Mesenchymal stem cell (in vitro differentiated cells and primary cell): ENCODE measurements around the gene BPIFA1.

ENCODE experiments used
- DNase-seq: peaks from one replicate; pipeline ENCODE4 v3.0.0-alpha.2; 2013
- H2AFZ ChIP-seq: one replicate; pipeline ENCODE4 v1.6.1; 2013; ENCODE audit warnings: low read depth, mild to moderate bottlenecking, control low read depth, inconsistent platforms, low read length, moderate library complexity
- H2AK5ac ChIP-seq: 2 replicates; pipeline ENCODE4 v1.6.1; 2013; ENCODE audit warnings: low read length, moderate library complexity, mild to moderate bottlenecking, inconsistent platforms; ENCODE audit not compliant: severe bottlenecking
- H2BK120ac ChIP-seq: one replicate; pipeline ENCODE4 v1.6.1; 2013; ENCODE audit warnings: low read depth, mild to moderate bottlenecking, inconsistent platforms, low read length, moderate library complexity
- H2BK12ac ChIP-seq, 2 experiments: one replicate each; pipeline ENCODE4 v1.6.1; 2013; ENCODE audit warnings: inconsistent platforms in 2 of 2, low read length in 2 of 2, mild to moderate bottlenecking in 2 of 2, moderate library complexity in 2 of 2, control low read depth in 1 of 2
- H2BK15ac ChIP-seq: one replicate; pipeline ENCODE4 v1.6.1; 2013; ENCODE audit warnings: mild to moderate bottlenecking, low read depth, inconsistent platforms; ENCODE audit not compliant: poor library complexity, severe bottlenecking
- H2BK5ac ChIP-seq: 2 replicates; pipeline ENCODE4 v1.6.1; 2013; ENCODE audit warnings: low read depth, mild to moderate bottlenecking, low read length, control low read depth, inconsistent platforms; ENCODE audit not compliant: poor library complexity, severe bottlenecking
- H3K14ac ChIP-seq, 2 experiments: one replicate each; pipeline ENCODE4 v1.6.1; 2013; ENCODE audit warnings: inconsistent platforms in 2 of 2, low read length in 2 of 2, control low read depth in 1 of 2, mild to moderate bottlenecking in 1 of 2, moderate library complexity in 1 of 2
- H3K18ac ChIP-seq, 2 experiments: one replicate each; pipeline ENCODE4 v1.6.1; 2013; ENCODE audit warnings: inconsistent platforms in 2 of 2, low read length in 2 of 2, control low read depth in 1 of 2, low read depth in 1 of 2, mild to moderate bottlenecking in 1 of 2
- H3K23ac ChIP-seq, 2 experiments: one replicate each; pipeline ENCODE4 v1.6.1; 2013; ENCODE audit warnings: inconsistent platforms in 2 of 2, low read length in 2 of 2, mild to moderate bottlenecking in 2 of 2, moderate library complexity in 2 of 2, control low read depth in 1 of 2
- H3K27ac ChIP-seq: 2 replicates; pipeline ENCODE4 v1.5.1; 2013; ENCODE audit warnings: mild to moderate bottlenecking, moderate library complexity, low read length, control low read depth, inconsistent platforms; ENCODE audit not compliant: poor library complexity, severe bottlenecking
- H3K27me3 ChIP-seq, 2 experiments: 2 replicates each; pipeline versions ENCODE4 v1.6.1 to v1.7.0; 2013; ENCODE audit warnings: low read length in 2 of 2, mild to moderate bottlenecking in 2 of 2, moderate library complexity in 2 of 2, control low read depth in 1 of 2, inconsistent platforms in 1 of 2; ENCODE audit not compliant: control insufficient read depth in 1 of 2, insufficient read depth in 1 of 2
- H3K36me3 ChIP-seq, 2 experiments: 2 replicates each; pipeline versions ENCODE4 v1.6.1 to v1.7.0; 2013; ENCODE audit warnings: low read length in 2 of 2, control low read depth in 1 of 2, inconsistent platforms in 1 of 2, low read depth in 1 of 2, mild to moderate bottlenecking in 1 of 2; ENCODE audit not compliant: insufficient read depth in 2 of 2, control insufficient read depth in 1 of 2
- H3K4ac ChIP-seq, 2 experiments: one replicate each; pipeline ENCODE4 v1.6.1; 2013; ENCODE audit warnings: inconsistent platforms in 2 of 2, low read length in 2 of 2, mild to moderate bottlenecking in 2 of 2, moderate library complexity in 2 of 2, control low read depth in 1 of 2, low read depth in 1 of 2
- H3K4me1 ChIP-seq: 2 replicates; pipeline ENCODE4 v1.6.1; 2013; ENCODE audit warnings: low read depth, low read length, control low read depth; ENCODE audit not compliant: control insufficient read depth, insufficient read depth
- H3K4me2 ChIP-seq: 2 replicates; pipeline ENCODE4 v1.6.1; 2013; ENCODE audit warnings: low read length, mild to moderate bottlenecking, inconsistent platforms; ENCODE audit not compliant: poor library complexity, severe bottlenecking
- H3K4me3 ChIP-seq, 2 experiments: 2 replicates each; pipeline versions ENCODE4 v1.5.1 to v1.7.0; 2013; ENCODE audit warnings: low read length in 2 of 2, mild to moderate bottlenecking in 2 of 2, control low read depth in 1 of 2, low read depth in 1 of 2; ENCODE audit not compliant: insufficient read depth in 1 of 2
- H3K79me1 ChIP-seq: replicated peaks from 2 replicates; pipeline ENCODE4 v1.6.1; 2013; ENCODE audit warnings: mild to moderate bottlenecking, control low read depth, low read length, inconsistent platforms; ENCODE audit not compliant: poor library complexity, severe bottlenecking
- H3K9ac ChIP-seq: 2 replicates; pipeline ENCODE4 v1.7.0; 2013; ENCODE audit warnings: mild to moderate bottlenecking, low read length, moderate library complexity
- H3K9me3 ChIP-seq: 2 replicates; pipeline ENCODE4 v1.7.0; 2013; ENCODE audit warnings: mild to moderate bottlenecking, low read length; ENCODE audit not compliant: control insufficient read depth
- H4K8ac ChIP-seq: one replicate; pipeline ENCODE4 v1.6.1; 2013; ENCODE audit warnings: inconsistent platforms, mild to moderate bottlenecking, low read length, moderate library complexity
- H4K91ac ChIP-seq: one replicate; pipeline ENCODE4 v1.6.1; 2013; ENCODE audit warnings: mild to moderate bottlenecking, low read length, inconsistent platforms
- WGBS: methylation state at CpG from one replicate; pipeline ENCODE4 v1.1.7; 2013; ENCODE audit warnings: mixed read lengths; 5-methylcytosine and 5-hydroxymethylcytosine counted together

BPIFA1 gene

GRCh38 chr20:33203444-33203843 is 32.4 kb upstream of the BPIFA1 start:
- WGBS = 84% methylated on average over 2 of the region's 3 CpGs
- Histone ChIP-seq H2BK12ac (no peak overlapping the region), H3K4me2 (no peak overlapping the region), H2BK120ac (no peak overlapping the region), H4K91ac (no peak overlapping the region), H3K9ac (no peak overlapping the region), H3K27me3 (peaks cover 5 to 60% of the 10 kb centered on the region in 2 experiments), H3K36me3 (no peaks in the 10 kb centered on the region), H3K23ac (no peak overlapping the region), H2BK15ac (no peak overlapping the region), H3K14ac (no peak overlapping the region), H3K4me1 (no peaks in the 10 kb centered on the region), H3K18ac (no peak overlapping the region), H3K4me3 (no peak overlapping the region), H4K8ac (no peak overlapping the region), H3K79me1 (no peaks in the 10 kb centered on the region), H2AK5ac (no peak overlapping the region), H2BK5ac (no peak overlapping the region), H3K9me3 (no peaks in the 10 kb centered on the region), H2AFZ (no peak overlapping the region), H3K27ac (no peak overlapping the region), H3K4ac (no peak overlapping the region)
- DNase-seq = no peak

- Histone ChIP-seq H3K4me3 (no peak overlapping the region), H2AK5ac (no peak overlapping the region), H3K4me1 (peaks cover 3% of the 10 kb centered on the region), H3K18ac (no peak overlapping the region), H2BK5ac (no peak overlapping the region), H2AFZ (no peak overlapping the region), H3K4ac (no peak overlapping the region), H2BK120ac (no peak overlapping the region), H4K8ac (no peak overlapping the region), H2BK12ac (no peak overlapping the region), H3K4me2 (no peak overlapping the region), H3K14ac (no peak overlapping the region), H3K27me3 (peaks cover 22 to 65% of the 10 kb centered on the region in 2 experiments), H3K27ac (no peak overlapping the region), H3K36me3 (no peaks in the 10 kb centered on the region), H3K9ac (no peak overlapping the region), H3K9me3 (no peaks in the 10 kb centered on the region), H2BK15ac (no peak overlapping the region), H3K79me1 (no peaks in the 10 kb centered on the region), H3K23ac (no peak overlapping the region), H4K91ac (no peak overlapping the region)
- DNase-seq = peak; percentile 61
- WGBS = 10% methylated on average over 13 of the region's 13 CpGs
These were observed 26.0 kb upstream of the BPIFA1 start for GRCh38 chr20:33209789-33210188.

GRCh38 chr20:33210371-33210770 is 25.4 kb upstream of the BPIFA1 start:
- Histone ChIP-seq H3K79me1 (no peaks in the 10 kb centered on the region), H3K4me2 (no peak overlapping the region), H3K9me3 (no peaks in the 10 kb centered on the region), H3K27me3 (peaks cover 22 to 65% of the 10 kb centered on the region in 2 experiments), H3K4me1 (peaks cover 3% of the 10 kb centered on the region), H3K23ac (no peak overlapping the region), H2AFZ (no peak overlapping the region), H3K27ac (no peak overlapping the region), H3K4ac (no peak overlapping the region), H2BK5ac (no peak overlapping the region), H2BK15ac (no peak overlapping the region), H3K18ac (no peak overlapping the region), H3K4me3 (no peak overlapping the region), H2AK5ac (no peak overlapping the region), H2BK120ac (no peak overlapping the region), H2BK12ac (no peak overlapping the region), H3K9ac (no peak overlapping the region), H3K14ac (no peak overlapping the region), H4K8ac (no peak overlapping the region), H3K36me3 (no peaks in the 10 kb centered on the region), H4K91ac (no peak overlapping the region)
- WGBS = 27% methylated on average over 1 of the region's 1 CpG
- DNase-seq = no peak

GRCh38 chr20:33211817-33212424 is 23.9 kb upstream of the BPIFA1 start:
- Histone ChIP-seq H3K4me3 (no peak overlapping the region), H3K4me2 (no peak overlapping the region), H2BK120ac (no peak overlapping the region), H3K79me1 (no peaks in the 10 kb centered on the region), H4K8ac (no peak overlapping the region), H3K9ac (no peak overlapping the region), H3K18ac (no peak overlapping the region), H3K23ac (no peak overlapping the region), H2BK15ac (no peak overlapping the region), H3K36me3 (no peaks in the 10 kb centered on the region), H4K91ac (no peak overlapping the region), H3K9me3 (no peaks in the 10 kb centered on the region), H3K27ac (no peak overlapping the region), H3K4me1 (peaks cover 3% of the 10 kb centered on the region), H2AK5ac (no peak overlapping the region), H3K14ac (no peak overlapping the region), H2AFZ (no peak overlapping the region), H3K27me3 (peaks cover 22 to 70% of the 10 kb centered on the region in 2 experiments), H2BK12ac (no peak overlapping the region), H2BK5ac (no peak overlapping the region), H3K4ac (no peak overlapping the region)
- peak; percentile 23 for DNase-seq
- WGBS = 13% methylated on average over 5 of the region's 5 CpGs
